KBM-7 (cell line): ENCODE results near the gene ZC2HC1B.
"Not testable (repeated sequence)": the region's sequence is repeated elsewhere in the genome, so short reads cannot be mapped to it uniquely, and the experiment has no call there.

Experiments
- DNase-seq: peaks from one replicate; pipeline ENCODE4 v3.0.0-alpha.2; 2015
- in situ Hi-C: fragments of 300-500 bp; cut with MboI; formaldehyde crosslinking; loops from 2 replicates; pipeline ENCODE4 v1.14.3; 2020; ENCODE audit warnings: low sequenced_read_pairs, low pct_unique_long_range_greater_than_20kb, mixed read lengths

The ZC2HC1B gene, protein sequence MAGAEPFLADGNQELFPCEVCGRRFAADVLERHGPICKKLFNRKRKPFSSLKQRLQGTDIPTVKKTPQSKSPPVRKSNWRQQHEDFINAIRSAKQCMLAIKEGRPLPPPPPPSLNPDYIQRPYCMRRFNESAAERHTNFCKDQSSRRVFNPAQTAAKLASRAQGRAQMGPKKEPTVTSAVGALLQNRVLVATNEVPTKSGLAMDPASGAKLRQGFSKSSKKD

DNA sequence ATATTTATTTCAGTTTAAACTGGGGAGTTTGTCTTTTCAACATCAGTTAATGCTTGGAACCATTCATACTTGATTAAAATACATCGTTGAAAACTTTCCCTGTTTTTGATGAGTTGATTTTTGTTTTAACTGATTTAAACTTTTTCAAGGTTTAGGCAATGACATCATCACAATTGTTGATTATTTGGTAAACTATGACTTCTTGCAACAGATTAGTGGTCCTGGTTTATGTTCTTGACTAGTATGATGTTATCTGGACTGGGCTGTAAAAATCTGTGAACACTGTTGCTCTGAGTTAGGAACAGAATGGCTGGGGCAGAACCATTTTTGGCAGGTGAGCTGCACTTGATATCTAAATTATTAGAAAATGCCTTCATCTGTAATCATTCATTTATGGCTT, at the start of gene ZC2HC1B:
ZC2HC1B (plus strand) TSS at position 241 of the 400 bp plus-strand sequence; CDS start at position 307, 66 bp downstream.
- DNase-seq, result no peak
- in situ Hi-C loops, result no loop called here

DNA sequence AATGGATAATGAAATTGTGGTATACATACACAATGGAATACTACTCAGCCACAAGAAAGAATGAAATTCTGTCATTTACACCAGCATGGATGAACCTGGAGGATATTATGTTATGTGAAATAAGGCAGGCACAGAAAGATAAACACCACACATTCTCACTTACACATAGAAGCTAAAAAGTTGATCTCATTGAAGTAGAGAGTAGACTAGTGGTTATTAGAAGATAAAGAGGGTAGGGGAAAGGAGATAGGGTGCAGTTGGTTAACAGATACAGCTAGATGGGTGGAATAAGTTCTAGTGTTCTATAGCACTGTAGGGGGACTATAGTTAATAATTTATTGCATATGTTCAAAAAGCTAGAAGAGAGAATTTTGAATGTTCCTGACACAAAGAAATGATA, 46.7 kb upstream of the ZC2HC1B start:
- DNase-seq, result no peak
- in situ Hi-C loops, result no loop called here

DNA sequence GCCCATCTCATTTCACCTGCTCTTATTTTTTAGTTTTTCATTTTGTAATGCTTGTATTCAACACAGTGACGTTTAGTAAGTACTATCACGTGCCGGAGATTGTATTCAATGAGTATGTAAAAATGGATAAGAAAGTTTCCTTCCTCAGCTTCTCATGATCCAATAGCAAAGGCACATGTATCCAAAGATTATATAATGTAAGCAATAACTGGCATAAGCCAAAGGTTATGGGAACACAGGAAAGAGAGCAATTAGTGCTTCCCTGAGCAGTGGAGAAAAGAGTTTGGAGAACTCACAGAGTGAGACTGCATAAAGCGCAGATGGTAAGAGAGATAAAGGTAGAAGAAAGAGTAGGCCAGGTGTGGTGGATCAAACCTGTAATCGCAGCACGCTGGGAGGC, 42.9 kb upstream of the ZC2HC1B start:
- in situ Hi-C loops, result no loop called here

DNA sequence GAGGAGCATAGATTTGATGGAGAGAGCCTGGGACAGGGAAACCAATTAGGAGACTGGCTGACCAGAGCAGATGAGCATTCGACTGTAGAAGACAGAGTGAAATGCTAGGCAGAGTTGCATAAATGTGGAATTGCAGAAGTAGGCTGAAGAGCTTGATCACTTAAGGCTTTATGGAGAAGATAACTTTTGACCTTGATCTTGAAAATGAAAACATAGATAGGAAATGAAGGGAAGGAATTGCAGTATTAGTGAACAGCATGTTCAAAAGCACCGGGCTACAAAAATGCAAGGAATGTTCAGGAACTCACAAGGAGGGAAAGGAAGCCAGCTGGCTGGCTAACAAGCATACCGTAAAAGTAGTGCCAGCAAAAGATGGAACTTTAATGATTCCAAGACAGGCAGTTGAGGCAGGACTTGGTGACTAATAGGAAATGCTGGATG, 41.7 kb upstream of the ZC2HC1B start:
- no peak for DNase-seq
- in situ Hi-C loops, result no loop called here

More for the DNA sequence above, 42.9 kb upstream of the ZC2HC1B start:
- DNase-seq, result no peak

DNA sequence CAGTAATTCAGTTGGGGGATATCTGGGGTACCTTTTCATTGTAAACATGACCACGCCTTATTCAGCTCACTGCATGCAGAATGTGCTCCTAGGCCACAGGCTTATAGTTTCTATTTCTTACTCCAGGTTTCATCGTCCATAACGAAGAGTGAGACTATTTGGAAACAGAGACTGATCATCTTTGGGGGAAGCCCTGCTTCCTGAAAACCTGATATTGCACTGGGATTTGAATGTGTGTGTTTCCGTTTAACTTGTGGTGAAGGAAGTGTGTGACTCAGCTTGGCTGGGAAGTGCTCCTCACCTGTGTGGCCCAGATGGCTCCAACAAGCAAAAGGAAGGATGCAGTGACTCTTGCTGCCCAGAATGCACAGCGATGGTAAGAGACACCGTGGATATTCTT, 40.7 kb upstream of the ZC2HC1B start:
- no peak for DNase-seq
- in situ Hi-C loops, result no loop called here

DNA sequence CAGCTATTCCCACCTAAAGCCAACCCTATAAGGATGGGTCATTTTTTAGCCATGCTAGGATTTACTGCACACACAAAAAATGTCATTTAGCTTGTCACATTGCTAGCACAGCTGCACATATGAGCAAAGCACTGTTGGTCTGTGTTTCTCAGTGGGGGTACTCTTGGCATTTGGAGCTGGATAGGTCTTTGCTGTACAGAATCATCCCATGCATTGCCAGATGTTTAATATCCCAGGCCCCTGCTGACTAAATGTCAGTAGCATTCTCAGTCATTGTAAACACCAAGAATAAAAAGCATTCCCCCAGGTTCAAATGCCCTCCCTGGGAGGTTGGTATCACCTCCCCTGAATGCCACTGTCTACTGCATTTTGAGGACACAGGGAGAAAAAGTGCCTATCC, 35.7 kb upstream of the ZC2HC1B start:
- in situ Hi-C loops, result no loop called here
- DNase-seq, result no peak

DNA sequence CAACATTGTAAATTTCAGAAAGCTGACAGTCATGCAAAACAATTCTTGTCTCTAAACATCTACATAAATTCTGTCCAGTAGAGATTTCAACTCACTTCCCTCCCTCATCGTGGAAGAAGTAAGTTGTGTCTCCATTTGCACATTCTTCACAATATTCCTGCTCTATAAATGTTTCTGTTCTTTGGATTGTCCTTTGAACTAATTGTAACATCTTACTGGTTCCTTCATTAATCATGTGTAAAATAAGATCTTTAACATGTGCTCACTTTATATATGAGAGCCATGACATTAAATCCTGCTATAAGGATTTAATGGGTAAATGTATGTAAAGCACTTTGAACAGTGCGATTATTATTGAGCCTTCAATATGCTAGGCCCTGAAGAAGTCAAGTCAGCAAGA, 28.1 kb upstream of the ZC2HC1B start:
- in situ Hi-C loops, result no loop called here
- no peak for DNase-seq

DNA sequence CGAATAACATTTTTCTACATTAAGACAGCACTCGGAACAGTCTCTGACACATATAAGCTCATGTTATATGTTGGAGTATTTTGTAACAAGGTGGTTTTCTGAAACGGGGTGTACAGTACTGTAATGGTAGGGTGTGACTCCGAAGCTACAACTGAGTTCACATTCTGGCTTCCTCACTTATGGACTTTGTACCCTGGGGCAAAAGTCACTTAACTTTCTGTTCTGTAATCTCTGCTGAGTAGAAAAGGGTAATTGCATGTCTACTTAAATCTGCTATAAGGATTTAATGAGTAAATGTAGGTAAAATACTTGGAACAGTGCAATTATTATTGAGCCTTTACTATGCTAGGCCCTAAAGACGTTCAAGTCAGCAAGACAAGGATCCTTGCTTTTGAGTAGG, 25.9 kb upstream of the ZC2HC1B start:
- DNase-seq, result no peak
- in situ Hi-C loops, result no loop called here

DNA sequence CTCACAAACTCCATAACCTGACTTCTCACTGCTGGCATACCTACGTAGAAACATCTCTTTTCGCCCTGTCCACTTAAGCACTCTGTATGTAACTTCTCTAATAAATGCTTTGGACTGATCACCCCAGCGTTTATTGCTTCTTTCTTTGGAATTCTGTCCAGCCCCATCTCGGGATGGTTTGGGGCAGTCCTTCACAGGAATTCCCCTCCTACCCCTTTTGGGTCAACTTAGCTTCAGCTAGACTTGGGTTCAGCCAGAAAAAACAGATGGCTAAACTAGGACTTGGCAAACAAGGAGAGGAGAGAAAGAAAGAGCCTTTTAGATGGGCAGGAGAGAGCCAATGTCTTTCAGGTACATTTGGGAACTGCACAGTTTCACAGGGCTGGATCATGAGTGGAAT, 25.1 kb upstream of the ZC2HC1B start:
- in situ Hi-C loops, result no loop called here

DNA sequence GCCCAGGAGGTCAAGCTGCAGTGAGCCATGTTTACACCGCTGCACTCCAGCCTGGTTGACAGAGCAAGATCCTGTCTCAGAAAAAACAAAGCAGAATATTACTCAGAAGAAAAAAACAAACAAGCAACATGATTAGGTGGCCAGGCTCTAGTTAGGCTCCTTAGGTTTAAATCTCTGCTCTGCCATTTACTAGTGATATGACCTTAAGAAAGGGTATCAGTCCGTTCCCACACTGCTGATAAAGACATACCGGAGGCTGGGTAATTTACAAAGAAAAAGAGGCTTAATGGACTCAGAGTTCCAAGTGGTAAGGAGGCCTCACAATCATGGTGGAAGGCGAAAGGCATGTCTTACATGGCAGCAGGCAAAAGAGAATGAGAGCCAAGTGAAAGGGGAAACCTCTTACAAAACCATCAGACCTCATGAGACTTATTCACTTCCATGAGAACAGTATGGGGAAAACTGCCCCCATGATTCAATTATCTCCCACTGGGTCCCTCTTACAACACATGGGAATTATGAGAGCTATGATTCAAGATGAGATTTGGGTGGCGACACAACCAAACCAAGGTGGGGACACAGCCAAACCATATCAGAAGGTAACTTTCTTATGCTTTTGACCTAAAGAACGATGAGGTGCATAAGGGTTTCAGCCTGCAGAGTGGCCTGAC, 23.5 kb upstream of the ZC2HC1B start:
- in situ Hi-C loops, result no loop called here
- no peak for DNase-seq

More for the DNA sequence above, 25.1 kb upstream of the ZC2HC1B start:
- no peak for DNase-seq

DNA sequence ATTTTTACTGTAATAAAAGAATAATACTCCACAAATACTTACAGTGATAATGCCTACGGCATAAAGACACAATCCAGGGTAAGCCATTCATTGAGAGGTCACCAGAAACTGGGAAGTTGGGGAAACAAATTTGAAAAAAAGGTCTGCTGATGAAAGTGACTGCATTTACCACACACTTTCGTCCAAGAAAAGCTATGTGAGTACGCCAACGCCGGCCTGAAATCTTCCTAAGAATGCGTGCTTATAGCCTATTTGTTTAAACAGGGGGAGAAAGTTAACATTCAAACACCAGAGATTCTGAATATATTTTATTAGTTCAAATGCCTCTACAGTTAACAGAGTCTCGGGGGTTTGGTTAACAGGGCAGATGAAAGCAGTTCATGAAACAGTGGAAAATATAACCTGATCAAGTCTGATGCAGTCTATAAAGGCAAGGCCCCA, 21.8 kb upstream of the ZC2HC1B start:
- in situ Hi-C loops, result no loop called here
- no peak for DNase-seq

DNA sequence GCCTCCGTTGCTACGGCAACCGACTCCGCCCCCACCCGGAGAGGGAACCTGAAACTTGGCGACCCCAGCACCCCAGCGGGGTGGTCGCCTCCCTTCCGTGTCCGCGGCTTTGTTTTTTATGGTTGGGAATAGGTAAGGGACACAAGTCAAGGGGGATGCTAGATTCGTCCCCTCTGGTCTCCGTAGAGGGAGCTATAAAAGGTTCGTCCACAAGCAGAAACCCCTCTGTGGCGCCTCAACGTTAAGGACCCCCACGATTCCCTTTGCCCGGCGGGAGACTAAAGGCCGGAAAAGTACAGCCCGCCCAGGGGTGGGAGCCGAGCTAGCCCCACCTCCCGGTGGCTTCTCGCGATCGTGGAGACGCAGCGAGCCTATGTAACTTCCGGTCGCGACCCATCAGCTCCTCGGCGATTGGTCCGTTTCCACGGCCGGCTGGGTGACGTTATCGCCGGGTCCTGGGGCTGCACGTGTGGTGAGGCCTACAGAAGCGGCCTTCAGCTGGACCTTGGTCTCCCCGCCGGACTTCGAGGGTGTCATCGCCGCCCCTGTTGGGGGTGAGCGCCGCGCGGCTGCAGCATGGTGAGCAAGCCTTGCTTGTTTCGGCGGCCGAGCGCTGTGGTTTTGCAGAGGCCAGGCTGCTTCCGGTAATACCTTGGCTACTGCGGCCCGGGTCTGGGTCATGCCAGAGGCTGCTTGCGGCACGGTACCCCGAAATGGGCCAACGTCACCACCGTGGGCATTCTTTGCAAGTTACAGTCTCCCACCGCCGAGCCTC, 21.2 kb upstream of the ZC2HC1B start, which contains the start of gene LTV1:
LTV1 (plus strand) TSS at position 437 of the 775 bp plus-strand sequence; CDS start at position 577, 140 bp downstream.
- in situ Hi-C loops, result no loop called here
- DNase-seq, result peak; percentile 96

DNA sequence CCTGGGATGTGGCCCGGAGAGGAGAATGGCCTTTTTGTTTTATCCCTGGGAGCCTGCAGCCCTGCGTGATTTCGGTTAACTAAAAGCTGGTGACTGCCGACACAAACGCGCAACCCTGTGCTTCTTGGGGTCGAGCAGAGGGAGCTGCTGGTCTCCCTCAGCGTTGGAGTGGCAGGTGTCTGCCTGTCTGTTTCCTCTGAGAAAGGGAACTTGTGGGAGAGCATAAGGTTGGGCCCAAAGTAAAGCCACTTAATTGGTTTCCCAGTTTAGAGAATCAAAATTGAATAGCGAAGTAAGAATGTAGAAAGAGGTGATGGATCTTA, 20.6 kb upstream of the ZC2HC1B start:
- peak; percentile 68 for DNase-seq
- in situ Hi-C loops, result no loop called here

DNA sequence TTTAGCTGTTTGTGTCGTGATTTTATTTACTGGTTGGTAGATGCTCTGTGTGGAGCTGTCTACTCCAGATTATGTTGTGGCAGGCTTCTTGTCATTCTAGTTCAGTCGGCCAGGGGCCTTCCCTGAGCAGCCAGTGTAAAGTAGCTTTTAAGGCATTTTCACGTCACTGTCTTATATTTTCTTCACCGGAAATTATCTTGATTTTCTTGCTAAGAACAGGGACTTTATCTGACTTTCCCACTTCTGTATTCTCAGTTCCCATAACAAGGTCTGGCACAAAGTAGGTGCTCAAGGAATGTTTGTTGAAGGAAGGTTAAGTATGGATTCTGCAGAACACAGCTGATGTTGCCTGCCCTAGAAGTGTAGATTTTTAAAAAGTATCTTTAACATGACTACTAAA, 20.3 kb upstream of the ZC2HC1B start:
- no peak for DNase-seq
- in situ Hi-C loops, result no loop called here

DNA sequence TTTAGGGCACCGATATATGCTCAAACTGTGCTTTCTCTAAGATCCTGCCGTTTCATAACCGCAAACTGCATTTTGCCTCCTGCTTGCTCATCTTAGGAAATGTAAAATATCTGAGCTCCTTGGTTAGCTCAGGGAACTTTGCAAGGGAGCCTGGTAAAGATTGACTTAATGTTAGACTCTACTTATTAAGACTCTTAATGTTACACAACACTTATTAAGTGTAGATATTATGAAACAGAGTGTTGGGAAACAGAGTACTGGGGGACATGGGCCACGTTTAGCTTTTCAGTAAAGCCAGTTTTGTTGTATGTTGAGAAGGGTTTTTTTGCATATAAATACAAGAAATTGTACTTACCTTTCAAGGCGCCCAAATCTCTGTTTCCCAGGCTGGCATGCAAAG, 19.2 kb upstream of the ZC2HC1B start:
- DNase-seq, result no peak
- in situ Hi-C loops, result no loop called here

DNA sequence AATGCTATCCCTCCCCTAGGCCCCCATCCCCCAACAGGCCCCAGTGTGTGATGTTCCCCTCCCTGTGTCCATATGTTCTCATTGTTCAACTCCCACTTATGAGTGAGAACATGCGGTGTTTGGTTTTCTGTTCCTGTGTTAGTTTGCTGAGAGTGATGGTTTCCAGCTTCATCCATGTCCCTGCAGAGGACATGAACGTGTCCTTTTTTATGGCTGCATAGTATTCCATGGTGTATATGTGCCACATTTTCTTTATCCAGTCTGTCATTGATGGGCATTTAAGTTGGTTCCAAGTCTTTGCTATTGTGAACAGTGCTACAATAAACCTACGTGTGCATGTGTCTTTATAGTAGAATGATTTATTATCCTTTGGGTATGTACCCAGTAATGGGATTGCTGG, 12.6 kb upstream of the ZC2HC1B start:
- DNase-seq, in situ Hi-C loops: not testable (repeated sequence)

DNA sequence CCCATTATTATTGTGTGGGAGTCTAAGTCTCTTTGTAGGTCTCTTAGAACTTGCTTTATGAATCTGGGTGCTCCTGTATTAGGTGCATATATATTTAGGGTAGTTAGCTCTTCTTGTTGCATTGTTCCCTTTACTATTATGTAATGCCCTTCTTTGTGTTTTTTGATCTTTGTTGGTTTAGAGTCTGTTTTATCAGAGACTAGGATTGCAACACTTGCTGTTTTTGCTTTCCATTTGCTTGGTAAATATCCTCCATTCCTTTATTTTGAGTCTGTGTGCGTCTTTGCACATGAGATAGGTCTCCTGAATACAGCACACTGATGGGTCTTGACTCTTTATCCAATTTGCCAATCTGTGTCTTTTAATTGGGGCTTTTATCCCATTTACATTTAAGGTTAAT, 9.2 kb upstream of the ZC2HC1B start:
- in situ Hi-C loops, DNase-seq: not testable (repeated sequence)

DNA sequence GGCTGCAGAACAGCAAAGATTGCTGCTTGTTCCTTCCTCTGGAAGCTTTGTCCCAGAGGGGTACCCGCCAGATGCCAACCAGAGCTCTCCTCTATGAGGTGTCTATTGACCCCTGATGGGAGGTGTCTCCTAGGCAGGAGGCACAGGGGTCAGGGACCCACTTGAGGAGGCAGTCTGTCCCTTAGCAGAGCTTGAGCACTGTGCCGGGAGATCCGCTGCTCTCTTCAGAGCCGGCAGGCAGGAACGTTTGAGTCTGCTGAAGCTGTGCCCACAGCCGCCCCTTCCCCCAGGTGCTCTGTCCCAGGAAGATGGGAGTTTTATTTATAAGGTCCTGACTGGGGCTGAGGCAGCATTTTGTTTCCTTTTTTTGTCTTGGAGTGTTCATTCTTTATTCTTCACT, 7.5 kb upstream of the ZC2HC1B start:
- in situ Hi-C loops, DNase-seq: not testable (repeated sequence)

DNA sequence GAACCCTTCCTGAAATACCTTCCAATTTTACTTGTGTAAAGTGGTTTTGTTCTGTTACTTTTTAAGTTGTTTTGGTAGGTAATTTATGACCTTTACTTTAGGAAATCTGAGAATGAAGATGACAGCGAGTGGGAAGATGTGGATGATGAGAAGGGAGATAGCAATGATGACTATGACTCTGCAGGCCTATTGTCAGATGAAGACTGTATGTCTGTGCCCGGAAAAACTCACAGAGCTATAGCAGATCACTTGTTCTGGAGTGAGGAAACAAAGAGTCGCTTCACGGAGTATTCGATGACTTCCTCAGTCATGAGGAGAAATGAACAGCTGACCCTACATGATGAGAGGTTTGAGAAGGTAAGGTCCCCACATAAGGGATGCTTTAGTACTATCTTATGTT, 6.6 kb upstream of the ZC2HC1B start:
- no peak for DNase-seq
- in situ Hi-C loops, result no loop called here
